Esophagus muscularis mucosa (tissue), 3 donors: Measurements from ENCODE around the gene LTBP1.

ENCODE experiments used
- CTCF ChIP-seq, 3 experiments: fragments of 200-600 bp in 2 of 3; fragments of 450-650 bp in 1 of 3; sonication (generic) in 2 of 3; IDR thresholded peaks; one replicate each; pipeline ENCODE4 v1.5.1; 2017 to 2019; ENCODE audit warnings: antibody characterized with exemption in 3 of 3, mild to moderate bottlenecking in 2 of 3, moderate library complexity in 1 of 3
- EP300 ChIP-seq: sonication (generic); formaldehyde crosslinking; IDR thresholded peaks from one replicate; pipeline ENCODE4 v1.6.1; 2017; ENCODE audit warnings: antibody characterized with exemption

- TF ChIP-seq CTCF (IDR thresholded peaks at IDR 0.05) (no peak), EP300 (no peak)
Observed at GRCh38 chr2:33258387-33258786, 311.6 kb downstream of the LTBP1 start.
